CD4-positive, alpha-beta T cell treated with Interleukin-17A for 1 hour (primary cell): ENCODE data around the gene CSNK1G2.

Experiments
- DNase-seq: peaks from one replicate; pipeline ENCODE4 v3.0.0-alpha.2; 2020

The CSNK1G2 gene

DNA sequence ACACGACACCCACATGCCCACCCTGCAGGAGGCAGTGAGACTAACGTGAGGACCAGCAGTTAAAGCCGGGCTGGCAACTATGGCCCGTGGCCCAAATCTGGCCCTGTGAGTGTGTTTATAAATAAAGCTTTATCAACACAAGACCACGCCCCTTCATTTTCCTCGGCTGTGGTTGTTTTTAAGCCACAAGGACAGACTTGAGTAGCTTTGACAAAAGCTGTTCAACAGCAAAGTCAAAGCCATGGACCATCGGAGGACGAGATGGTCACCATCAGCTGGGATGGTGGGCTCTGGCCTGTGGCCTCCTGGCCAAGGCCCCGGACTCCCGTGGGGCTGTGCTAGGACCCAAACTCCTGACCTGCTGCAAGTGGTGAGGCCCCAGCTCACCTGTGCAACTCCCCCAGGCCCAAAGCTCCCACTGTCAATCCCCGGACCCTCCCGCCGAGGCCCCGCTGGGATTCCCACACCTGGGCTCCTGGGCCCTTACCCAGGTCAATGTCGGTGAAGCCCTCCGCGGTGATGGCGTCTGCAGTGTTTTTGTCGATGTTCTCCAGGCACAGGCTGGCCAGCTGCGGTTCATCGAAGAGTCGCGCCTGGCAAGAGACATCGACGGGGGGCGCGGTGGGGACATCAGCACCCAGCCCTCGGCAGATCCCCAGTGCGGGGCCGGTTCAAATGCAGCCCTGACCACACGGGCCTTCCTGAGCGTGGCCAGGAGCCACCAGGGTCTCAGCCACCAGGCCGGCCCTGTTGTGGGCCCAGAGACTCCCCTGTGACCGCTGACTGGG lies 49.5 kb downstream of the CSNK1G2 start:
- DNase-seq, result no peak

DNA sequence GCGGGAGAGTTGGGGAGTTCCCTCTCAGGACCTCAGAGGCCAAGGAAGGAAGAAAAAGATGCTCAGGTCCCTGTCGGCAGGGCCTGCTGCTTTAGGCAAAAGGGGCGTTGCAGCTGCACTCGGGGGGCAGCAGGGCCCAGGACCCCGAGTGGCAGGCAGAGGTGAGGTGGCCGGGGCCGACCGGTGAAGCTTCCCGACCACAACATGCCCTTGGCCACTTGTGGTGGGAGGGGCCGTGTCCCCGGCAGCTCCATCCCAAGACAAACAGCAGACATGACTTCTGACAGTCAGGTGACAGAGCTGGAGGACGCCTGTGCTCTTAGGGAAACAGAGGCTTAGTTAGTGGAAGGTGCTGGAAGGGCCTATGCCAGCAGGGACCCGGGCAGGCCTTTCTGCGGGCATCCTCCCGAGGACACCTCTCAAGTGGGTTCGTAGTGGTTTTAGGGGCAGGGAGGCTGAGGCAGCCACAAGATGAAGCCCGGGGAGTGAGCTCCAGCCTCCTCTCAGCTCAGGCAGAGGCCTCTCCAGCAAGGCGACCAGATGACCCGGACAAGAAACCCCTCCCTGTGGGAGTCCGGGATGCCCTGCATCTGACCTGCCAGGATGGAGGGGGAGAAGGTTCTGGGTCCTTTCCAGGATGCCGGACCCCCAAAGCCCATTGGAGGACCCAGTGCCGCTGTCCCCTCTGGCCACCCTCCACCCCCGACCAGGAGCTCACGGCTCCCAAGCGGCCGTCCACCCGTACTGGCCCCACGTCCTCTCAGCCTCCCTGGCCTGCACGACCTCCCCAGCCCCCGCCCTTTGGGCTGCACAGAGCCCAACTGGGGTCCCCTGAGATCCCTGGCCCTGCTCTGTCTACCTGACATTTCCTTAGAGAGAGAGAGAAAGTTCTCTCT lies 50.3 kb downstream of the CSNK1G2 start:
- no peak for DNase-seq

DNA sequence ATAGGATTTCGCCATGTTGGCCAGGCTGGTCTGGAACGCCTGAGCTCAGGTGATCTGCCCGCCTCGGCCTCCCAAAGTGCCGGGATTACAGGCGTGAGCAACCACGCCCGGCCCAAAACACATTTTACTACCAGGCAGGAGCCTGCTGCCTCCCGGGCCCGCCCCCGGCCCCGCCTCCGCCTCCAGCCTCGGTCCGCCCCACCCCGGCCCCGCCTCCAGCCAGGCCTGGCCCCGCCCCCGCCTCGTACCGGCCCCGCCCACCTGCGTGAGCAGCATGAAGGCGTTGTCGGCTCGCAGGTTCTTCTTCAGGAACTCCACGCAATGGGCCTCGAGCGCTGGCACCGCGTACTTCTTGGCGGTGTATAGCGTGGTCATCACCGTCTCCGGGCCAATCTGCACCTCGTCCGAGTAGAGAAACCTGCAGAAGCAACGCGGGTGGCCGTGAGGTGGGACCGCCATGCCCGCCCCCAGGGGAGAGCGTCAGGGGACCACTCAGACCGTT lies 51.8 kb downstream of the CSNK1G2 start:
- DNase-seq, result no peak

DNA sequence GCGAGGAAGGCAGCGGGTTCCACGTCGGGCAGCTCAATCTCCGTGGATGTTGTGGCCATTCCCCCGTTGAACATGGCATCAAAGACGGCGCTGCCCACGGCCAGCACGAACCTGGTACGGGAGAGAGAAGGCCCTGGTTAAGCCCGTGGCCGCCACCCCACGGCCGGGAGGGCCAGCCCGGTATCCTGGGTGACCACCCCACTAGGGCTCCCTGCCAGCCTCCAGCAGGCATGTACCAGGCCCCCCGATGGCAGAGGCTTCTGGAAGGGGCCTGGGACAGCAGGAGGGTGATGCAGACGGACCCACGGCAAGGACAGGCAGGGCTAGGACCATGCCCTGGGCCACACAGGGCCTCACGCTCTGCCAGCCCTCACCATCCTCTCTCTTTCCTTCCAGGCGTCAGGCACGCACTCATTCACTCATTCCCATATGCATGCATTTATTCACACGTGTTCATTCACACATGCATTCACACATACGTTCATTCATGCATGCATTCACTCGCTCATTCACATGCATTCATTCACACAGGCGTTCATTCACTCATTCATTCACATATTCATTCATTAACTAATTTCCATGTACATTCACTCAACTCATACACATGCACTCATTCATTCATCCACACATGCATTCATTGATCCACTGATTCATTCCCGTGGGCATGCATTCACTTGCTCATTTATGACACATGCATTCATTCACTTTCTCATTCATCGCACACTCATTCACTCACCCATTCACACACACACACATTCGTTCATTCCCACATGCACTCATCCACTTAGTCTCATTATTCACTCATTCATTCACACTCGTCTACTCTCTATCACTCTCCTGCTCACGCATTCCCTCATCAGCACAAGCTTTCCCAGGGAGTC lies 56.6 kb downstream of the CSNK1G2 start:
- DNase-seq, result no peak

DNA sequence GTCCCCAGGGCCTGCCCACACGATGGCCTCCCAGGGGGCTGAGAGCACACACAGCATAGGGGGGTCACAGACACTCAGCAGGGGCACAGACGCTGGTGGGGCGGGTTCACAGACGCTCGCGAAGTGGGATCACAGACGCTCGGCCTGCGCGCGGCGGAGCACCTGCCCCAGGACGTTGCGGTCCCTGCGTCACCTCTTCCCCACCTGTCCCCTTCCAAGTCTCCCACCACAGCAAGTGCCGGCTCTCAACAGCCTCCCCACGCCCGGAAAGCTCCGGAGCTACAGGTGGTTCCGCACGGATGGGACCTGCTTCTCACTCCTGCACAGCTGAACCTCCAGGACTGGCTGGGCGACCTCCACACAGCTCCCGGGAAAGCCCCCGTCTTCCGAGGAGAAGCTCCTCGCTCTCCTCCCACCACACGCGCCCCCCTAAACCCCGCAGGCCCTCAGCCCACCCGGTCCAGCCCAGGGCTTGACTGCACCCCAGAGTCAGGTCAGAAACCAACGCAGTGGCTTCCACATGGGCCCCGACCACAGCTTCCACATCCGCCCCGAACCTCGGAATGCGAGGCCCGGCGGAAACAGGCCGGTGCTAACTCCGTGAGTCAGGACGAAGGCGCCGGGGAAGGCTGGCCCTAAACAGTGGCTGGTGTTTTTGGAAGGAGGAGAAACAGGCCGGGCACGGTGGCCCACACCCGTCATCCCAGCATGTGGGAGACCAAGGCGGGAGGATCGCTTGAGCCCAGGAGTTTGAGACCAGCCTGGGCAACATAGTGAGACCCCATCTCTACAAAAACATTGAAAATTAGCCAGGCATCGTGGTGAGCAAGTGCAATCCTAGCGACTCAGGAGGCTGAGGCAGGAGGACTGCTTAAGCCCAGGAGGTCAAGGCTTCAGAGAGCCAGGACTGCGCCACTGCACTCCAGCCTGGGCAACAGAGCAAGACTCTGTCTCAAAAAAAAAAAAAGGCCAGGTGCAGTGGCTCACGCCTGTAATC lies 58.0 kb downstream of the CSNK1G2 start:
- no peak for DNase-seq

DNA sequence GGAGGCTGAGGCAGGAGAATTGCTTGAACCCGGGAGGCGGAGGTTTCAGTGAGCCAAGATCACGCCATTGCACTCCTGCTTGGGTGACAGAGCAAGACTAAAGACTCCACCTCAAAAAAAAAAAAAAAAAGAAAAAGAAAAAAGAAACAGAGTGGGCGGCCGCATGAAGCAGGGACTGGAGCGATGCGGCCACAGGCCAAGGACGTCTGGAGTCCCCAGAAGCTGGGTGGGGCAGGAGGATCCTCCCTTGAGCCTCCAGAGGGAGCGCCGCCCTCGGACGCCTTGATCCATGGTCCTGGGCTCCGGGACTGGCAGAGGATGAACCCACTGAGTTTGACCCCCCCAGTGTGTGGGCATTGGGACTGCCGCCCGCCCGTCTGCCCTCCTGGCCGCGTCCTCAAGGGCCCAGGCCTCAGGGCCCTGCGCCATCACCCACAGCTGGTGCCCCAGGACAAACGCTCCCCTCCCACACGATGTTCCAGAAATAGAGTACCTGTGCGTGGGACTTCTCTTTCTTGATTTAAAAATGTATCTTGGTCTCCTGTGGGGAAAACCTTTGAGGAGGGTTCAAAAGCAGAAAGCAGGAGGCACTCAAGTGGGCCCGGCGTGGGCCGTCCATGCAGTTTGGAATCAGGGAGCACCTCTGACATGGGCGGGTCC lies 59.0 kb downstream of the CSNK1G2 start:
- DNase-seq, result no peak

DNA sequence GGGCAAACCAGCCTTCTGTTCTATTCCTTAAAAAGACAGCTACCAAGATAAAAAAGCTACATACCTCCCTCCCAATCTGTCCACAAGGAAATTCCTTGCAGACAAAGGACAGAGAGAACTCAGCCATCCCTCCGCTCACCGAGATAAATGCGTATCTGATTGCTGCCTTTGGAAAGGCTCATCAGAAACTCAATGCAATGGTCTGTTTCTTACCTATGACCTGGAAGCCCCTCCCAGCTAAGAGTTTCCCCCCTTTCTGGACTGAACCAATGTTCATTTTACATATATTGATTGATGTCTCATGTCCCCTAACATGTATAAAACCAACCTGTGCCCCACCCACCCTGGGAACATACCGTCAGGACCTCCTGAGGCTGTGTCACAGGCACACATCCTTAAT lies 62.9 kb downstream of the CSNK1G2 start:
- DNase-seq, result no peak

DNA sequence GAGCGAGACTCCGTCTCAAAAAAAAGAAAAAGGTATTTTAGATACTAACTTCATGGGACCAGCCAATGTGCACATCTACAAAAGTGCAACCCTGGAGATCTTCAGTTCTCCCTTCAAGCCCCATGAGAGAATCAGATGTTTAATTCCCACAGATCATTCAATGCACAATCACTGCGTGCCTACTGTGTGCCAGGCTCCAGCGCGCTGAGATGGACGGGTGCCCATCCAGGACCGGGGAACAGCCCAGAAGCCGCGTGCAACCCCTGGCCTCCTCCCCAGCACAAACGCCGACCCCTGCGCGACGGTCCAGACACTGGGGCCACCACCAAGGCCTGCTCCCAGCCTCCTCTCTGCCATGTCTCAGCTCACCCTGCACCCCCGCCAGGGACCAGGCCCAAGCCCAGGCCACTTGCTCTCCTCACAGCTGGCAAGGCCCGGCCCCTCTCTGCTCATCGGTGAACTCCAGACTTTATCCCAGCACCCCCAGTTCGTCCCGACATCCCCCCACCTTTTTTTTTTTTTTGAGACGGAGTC lies 69.2 kb downstream of the CSNK1G2 start:
- no peak for DNase-seq

DNA sequence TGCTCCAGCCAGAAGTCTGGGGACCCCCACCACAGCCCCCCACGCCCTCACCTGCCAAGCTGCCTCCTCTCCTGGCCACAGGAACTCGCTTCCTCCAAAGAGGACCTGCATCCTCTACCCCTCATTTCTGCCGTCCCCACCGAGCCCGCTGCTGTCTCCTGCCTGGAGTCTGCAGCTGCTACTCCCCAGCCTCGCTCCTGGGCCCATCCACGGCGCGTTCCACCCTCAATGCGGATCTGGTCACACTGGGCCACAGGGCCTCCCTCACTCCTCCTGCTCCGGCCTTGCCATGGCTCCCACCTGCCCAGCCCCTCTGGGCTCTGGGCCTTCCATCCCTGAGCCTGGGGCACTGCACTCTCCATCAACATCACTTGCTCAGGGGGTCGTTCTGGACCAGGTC lies 70.2 kb downstream of the CSNK1G2 start:
- DNase-seq, result no peak

DNA sequence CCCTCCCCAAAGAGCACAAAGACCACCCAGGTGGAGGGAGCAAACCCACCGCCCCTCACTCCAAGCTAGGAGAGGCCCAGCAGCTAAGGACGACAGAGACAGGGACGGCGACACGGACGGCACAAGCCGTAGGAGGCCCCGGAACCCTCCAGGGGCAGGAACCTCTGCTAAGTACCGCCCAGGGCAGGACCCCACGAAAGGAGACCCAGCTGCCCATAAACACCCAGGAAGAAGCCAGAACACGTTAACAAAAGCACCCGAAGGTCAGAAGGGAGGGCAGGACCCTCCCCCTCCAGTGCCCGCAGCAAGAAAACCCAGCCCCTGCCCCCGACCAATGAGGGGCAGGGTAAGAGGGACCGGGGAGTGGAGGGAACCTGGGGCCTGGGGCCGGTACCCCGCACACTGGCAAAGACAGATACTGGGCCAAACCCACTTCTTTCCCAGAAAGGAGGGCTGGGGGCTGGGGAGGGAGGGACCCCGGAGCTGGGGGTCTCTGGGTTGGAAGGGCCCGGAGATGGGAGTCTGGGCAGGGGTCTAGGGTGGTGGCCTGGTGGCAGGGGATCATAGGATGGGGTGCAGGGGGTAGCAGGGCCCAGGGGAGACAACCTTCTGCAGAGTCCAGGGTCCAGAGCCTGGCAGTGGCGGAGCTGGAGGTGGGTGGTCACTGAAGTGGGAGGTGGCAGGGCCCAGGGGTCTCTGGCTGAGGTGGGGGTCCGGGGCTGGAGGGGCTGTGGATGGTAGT lies 72.1 kb downstream of the CSNK1G2 start:
- DNase-seq, result no peak

DNA sequence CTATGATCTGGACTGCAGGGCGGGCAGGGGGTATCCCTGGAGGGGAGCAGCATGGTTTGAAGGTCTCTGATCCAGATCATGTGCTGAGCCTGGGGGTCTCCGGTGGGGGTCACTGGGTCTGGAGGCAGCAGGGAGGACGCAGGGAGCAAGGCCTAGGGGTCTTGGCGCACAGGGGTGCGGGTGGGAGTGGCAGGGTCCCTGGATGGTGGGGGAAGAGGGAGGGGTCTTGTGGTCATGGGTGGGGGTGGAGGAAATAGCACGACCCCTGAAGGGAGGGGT lies 72.7 kb downstream of the CSNK1G2 start:
- DNase-seq, result no peak

DNA sequence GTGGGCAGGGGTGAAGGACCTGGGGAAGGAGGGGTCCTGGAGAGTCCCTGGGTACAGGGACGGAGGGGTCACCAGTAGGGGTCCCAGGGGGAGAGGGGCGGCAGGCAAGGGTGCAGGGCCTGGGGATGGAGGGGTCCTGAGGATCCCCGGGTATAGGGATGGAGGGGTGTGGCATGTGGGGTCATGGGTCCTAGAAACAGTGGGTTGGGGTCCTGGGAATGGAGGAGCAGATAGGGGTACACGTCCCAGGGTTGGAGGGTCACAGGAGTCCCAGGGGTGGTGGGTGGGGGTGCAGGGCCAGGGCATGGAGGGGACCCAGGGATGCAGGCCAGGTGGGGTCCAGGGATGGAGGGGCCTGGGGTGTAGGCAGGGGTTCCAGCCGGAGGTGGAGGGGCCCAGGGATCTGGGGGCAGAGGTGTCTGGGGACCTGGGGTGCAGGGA lies 73.2 kb downstream of the CSNK1G2 start:
- no peak for DNase-seq

DNA sequence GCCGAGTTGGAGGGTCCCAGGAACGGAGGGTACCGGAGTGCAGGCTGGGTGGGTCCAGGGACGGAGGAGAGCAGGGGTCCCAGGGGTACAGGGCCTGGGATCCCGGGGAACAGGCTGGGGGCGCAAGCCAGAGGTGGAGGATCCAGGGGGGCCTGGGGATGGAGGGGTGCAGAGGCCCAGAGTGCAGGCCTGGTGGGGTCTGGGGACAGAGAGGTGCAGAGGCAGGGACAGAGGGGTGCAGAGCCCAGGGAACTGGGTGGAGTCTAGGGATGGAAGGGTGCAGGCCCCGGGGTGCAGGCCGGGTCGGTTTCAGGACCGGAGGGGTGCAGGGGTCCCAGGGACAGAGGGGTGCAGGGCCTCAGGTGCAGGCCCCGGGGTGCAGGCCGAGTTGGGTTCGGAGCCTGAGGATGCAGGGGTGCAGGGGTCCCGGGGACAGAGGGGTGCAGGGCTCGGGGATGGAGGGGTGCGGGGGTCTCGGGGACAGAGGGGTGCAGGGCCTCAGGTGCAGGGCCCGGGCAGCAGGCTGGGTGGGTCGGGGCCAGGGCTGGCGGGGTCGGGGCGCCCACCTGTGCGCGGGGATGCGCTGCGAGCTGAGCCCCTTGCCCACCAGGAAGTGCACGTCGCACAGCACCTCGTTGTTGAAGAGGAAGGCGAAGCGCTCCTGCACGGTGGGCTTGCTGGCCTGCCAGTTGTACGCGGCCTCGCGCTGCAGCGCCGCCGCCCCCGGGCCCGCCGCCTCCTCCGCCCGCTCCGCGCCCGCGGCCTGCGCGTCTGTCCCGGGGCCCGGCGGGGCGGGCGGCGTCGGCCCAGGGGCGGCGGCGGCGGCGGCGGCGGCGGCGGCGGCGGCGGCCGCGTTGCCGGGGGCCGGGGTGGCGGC lies 74.0 kb downstream of the CSNK1G2 start:
- peak; percentile 28 for DNase-seq

DNA sequence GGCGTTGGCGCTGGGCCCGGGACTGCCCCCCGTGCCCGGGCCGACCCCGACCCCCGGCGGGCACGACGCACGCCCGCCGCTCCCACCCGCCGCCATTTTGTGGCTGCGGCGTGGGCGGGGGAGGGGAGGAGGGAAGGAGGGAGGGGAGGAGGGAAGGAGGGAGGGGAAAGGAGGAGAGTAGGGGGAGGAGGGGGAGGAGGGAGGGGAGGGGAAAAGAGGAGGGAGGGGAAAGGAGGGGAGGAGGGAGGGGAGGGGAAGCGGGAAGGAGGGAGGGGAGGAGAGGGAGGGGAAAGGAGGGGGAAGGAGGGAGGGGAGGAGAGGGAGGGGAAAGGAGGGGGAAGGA lies 74.6 kb downstream of the CSNK1G2 start, which contains the start of gene BTBD2:
TSS of gene BTBD2 (minus strand) at position 107 of the 343 bp plus-strand sequence. CDS start at position 96, 11 bp downstream.
- peak; percentile 67 for DNase-seq

DNA sequence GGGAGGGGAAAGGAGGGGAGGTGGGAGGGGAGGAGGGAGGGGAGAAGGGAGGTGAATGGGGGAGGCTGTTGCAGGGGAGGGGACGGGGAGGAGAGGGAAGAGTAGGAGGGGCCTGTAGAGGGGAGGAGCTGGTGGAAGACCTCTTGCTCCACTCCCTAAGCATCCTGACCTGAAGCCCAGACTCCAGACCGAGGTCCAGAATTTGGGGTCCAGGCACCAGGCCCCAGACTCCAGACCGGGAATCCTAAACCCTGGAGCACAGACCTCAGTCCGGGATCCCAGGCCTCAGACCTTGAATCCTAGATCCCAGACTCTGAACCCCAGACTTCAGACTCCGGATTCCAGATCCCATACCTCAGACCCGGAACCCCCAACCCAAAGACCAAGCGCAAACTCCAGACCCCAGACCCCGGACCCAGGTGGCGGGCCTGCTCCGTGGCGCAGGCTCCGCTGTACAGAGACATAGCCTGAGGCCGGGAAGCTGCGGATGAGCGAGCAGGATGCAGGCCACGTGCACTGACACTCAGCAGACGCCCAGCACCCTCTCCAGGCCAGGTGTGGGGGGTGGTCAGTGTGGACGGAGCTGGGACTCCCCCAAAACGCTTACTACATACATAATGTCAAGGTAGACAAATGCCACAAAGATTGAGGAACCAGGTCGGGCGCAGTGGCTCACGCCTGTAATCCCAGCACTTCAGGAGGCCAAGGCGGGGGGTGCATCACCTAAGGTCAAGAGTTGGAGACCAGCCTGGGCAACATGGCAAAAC lies 75.3 kb downstream of the CSNK1G2 start:
- peak; percentile 79 for DNase-seq

DNA sequence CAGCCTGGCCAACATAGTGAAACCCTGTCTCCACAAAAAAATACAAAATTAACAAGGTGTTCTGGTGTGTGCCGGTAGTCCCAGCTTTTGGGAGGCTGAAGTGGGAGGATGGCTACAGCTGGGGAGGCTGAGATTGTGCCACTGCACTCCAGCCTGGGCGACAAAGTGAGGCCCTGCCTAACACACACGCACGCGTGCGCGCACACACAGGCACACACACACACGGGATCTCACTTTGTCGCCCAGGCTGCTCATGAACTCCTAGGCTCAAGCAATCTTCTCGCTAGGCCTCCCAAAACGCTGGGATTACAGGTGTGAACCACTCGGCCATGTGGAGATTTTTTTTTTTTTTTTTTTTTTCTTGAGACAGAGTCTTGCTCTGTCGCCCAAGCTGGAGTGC lies 77.8 kb downstream of the CSNK1G2 start:
- DNase-seq, result no peak

DNA sequence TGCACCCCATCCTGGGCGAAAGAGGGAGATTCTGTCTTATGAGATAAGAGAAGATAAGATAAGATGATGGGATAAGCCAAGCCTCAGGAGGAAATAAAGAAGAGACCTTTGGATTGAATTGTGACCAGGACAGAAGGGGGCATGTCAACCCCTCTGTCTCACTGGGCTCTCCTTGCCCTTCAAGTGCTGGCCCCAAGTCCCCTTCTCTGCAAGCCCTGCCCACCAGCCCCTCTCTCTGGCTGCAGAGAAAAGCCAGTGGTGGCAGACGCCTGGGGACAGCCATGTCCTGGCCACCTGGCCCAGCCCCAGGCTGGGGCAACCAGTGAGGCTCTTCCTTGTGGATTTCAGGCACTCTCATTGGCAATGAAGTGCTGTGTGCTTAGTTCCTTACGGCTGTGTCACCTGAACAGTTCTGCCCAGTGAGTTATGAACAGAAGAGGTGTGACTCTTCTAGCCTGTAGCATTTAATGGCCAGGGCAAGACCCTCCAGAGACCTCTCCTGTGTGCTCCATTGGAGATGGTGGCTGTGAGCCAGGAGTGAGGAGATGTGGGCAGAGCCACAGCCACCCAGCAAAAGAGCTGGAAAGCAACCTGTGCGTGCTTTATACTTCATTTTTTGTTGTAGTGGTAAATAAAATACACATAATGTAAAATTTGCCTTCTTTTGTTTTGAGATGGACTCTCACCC lies 80.6 kb downstream of the CSNK1G2 start:
- no peak for DNase-seq

DNA sequence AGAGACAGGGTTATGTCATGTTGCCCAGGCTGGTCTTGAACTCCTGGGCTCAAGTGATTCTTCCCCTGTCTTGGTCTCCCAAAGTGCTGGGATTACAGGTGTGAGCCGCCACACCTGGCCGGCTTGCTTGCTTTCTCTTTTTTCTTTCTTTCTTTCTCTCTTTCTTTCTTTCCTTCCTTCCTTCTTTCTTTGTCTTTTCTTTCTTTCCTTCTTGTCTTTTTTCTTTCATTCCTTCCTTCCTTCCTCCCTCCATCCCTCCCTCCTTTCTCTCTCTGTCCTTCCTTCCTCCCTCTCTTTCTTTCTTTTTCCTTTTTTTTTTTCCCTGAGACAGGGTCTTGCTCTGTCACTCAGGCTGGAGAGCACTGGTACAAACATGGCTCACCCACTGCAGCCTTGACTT lies 81.3 kb downstream of the CSNK1G2 start:
- no peak for DNase-seq
